Brain microvascular endothelial cell (primary cell): Measurements from ENCODE around the gene HK1.

Source experiments
- DNase-seq: peaks from one replicate; pipeline ENCODE4 v3.0.0-alpha.2; 2020
- H3K27ac ChIP-seq: fragments of 250-450 bp; sonication (Bioruptor Pico); 2 replicates; pipeline ENCODE4 v1.5.1; 2020; ENCODE audit warnings: mild to moderate bottlenecking, moderate library complexity
- H3K27me3 ChIP-seq: fragments of 250-450 bp; sonication (Bioruptor Pico); replicated peaks from 2 replicates; pipeline ENCODE4 v1.5.1; 2020; ENCODE audit warnings: mild to moderate bottlenecking
- H3K36me3 ChIP-seq: fragments of 250-450 bp; sonication (Bioruptor Pico); replicated peaks from 2 replicates; pipeline ENCODE4 v1.5.1; 2020; ENCODE audit warnings: mild to moderate bottlenecking
- H3K4me3 ChIP-seq: 2 replicates; pipeline ENCODE4 v1.5.1; 2011; ENCODE audit warnings: low read depth, mild to moderate bottlenecking, control low read depth, low read length, moderate library complexity
- in situ Hi-C: cut with HindIII; loops from 2 replicates; pipeline ENCODE4 v1.10.0; 2017; ENCODE audit warnings: low sequenced_read_pairs, low pct_ligation_motif_present
- TF ChIP-seq, protein P1 (sequence below): IDR thresholded peaks from 2 replicates; pipeline ENCODE4 v1.5.1; 2011; ENCODE audit warnings: low read depth, mild to moderate bottlenecking, moderate library complexity, low read length, control low read depth, inconsistent platforms; ENCODE audit errors: missing control alignments

HK1 gene

GRCh38 chr10:69425041-69425440 is 146.7 kb downstream of the HK1 start:
- in situ Hi-C loops = no loop called here
- no peak overlapping the region for H3K4me3 ChIP-seq
- no peaks in the 10 kb centered on the region for H3K27me3 ChIP-seq
- DNase-seq = no peak
- no peak overlapping the region for H3K27ac ChIP-seq
- no peaks in the 10 kb centered on the region for H3K36me3 ChIP-seq
- TF ChIP-seq, protein P1, sequence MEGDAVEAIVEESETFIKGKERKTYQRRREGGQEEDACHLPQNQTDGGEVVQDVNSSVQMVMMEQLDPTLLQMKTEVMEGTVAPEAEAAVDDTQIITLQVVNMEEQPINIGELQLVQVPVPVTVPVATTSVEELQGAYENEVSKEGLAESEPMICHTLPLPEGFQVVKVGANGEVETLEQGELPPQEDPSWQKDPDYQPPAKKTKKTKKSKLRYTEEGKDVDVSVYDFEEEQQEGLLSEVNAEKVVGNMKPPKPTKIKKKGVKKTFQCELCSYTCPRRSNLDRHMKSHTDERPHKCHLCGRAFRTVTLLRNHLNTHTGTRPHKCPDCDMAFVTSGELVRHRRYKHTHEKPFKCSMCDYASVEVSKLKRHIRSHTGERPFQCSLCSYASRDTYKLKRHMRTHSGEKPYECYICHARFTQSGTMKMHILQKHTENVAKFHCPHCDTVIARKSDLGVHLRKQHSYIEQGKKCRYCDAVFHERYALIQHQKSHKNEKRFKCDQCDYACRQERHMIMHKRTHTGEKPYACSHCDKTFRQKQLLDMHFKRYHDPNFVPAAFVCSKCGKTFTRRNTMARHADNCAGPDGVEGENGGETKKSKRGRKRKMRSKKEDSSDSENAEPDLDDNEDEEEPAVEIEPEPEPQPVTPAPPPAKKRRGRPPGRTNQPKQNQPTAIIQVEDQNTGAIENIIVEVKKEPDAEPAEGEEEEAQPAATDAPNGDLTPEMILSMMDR = no peak

GRCh38 chr10:69425511-69426298 is 147.4 kb downstream of the HK1 start:
- TF ChIP-seq, protein P1 = no peak
- no peak overlapping the region for H3K4me3 ChIP-seq
- no peak overlapping the region for H3K27ac ChIP-seq
- in situ Hi-C loops = no loop called here
- H3K27me3 ChIP-seq = no peaks in the 10 kb centered on the region
- no peaks in the 10 kb centered on the region for H3K36me3 ChIP-seq
- DNase-seq = no peak

DNA sequence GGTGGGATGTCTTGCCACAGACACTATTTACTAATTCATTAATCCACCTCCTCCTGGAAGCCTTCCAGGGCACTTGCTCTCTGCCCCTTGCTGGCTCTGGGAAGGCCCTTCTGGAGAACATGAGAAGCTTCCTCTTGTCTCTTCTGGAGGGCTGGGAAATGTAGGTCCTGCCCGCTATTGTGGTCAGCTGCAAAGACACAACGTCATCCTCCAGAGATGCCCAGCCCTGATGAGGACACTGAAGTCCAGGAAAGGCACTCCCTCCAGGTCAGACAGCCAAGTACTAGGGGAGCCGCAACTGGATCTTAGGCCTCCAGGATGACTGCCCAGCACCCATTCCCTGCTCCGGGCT is 148.1 kb downstream of the HK1 start:
- no peak overlapping the region for H3K27ac ChIP-seq
- DNase-seq = no peak
- TF ChIP-seq, protein P1 = no peak
- H3K36me3 ChIP-seq = no peaks in the 10 kb centered on the region
- no peaks in the 10 kb centered on the region for H3K27me3 ChIP-seq
- in situ Hi-C loops = no loop called here
- no peak overlapping the region for H3K4me3 ChIP-seq

GRCh38 chr10:69428165-69428564 is 149.9 kb downstream of the HK1 start:
- H3K36me3 ChIP-seq = no peaks in the 10 kb centered on the region
- DNase-seq = no peak
- no peaks in the 10 kb centered on the region for H3K27me3 ChIP-seq
- H3K27ac ChIP-seq = no peak overlapping the region
- TF ChIP-seq, protein P1 = no peak
- in situ Hi-C loops = no loop called here
- no peak overlapping the region for H3K4me3 ChIP-seq

- in situ Hi-C loops = no loop called here
- TF ChIP-seq, protein P1 = no peak
- no peak overlapping the region for H3K4me3 ChIP-seq
- DNase-seq = no peak
- no peaks in the 10 kb centered on the region for H3K27me3 ChIP-seq
- H3K36me3 ChIP-seq = no peaks in the 10 kb centered on the region
- no peak overlapping the region for H3K27ac ChIP-seq
Observed at GRCh38 chr10:69434169-69434568, 155.9 kb downstream of the HK1 start.

- Histone ChIP-seq H3K36me3 (no peaks in the 10 kb centered on the region), H3K27ac (no peak overlapping the region), H3K4me3 (no peak overlapping the region), H3K27me3 (no peaks in the 10 kb centered on the region)
- DNase-seq = no peak
- TF ChIP-seq, protein P1 = no peak
- in situ Hi-C loops = no loop called here
Observed at GRCh38 chr10:69434926-69435325, 156.6 kb downstream of the HK1 start.
